HG02759 (cell line): ENCODE measurements around the gene CCDC63.

ENCODE experiments used
- ATAC-seq: cut with Tn5 transposase; IDR thresholded peaks from one replicate; pipeline ENCODE4 v1.9.1; 2021; ENCODE audit warnings: mild to moderate bottlenecking, moderate library complexity; ENCODE audit not compliant: unreplicated experiment

CCDC63 gene

DNA sequence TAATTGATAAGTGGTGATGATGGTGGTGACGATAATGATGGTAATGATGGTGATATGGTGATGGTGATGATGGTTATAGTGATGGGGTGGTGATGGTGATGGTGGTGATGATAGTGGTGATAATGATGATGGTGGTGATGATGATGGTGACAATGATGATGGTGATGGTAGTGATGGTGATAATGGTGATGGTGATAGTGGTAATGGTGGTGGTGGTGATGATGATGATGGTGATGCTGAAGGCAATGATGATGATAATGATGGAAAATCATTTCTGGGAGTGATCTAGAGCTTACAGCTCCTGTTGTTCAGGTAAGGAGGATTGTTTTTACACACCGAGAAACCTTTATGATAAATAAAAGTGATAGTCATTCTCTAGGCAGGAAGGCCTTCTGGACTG lies 33.9 kb downstream of the CCDC63 start:
- ATAC-seq, result no peak

GRCh38 chr12:110883251-110883650 lies 36.5 kb downstream of the CCDC63 start:
- no peak for ATAC-seq

DNA sequence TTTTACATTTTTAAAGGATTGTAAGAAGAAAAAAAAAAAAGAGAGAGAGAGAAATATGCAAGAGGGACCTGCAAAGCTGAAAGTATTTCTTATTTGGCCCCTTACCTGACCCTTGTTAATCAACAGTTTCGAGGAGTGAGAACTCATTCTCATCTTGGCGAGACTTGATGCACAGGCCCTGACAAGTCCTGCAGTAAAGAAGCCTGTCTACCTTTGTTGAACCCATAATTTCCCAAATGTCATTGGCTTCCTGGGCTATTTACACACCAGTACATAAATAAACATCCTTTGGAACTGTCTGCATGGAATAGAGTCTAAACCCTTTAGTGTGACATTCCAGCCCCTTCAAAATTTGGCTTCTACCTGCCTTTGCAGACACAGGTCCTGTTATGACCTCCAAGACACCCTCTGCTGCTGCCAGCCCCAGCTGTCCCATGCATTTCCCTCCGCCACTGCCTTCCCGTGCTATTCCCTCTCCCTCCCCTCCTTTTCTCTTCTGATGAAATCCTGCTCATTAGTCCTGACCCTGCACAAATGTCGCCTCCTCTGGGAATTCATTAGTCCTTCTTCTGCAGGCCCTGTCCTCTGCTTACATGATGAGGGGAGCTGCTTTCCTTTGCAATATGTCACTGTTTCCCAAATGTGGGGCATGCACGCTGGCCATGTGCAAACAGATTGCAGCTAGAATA lies 38.5 kb downstream of the CCDC63 start:
- ATAC-seq, result no peak

DNA sequence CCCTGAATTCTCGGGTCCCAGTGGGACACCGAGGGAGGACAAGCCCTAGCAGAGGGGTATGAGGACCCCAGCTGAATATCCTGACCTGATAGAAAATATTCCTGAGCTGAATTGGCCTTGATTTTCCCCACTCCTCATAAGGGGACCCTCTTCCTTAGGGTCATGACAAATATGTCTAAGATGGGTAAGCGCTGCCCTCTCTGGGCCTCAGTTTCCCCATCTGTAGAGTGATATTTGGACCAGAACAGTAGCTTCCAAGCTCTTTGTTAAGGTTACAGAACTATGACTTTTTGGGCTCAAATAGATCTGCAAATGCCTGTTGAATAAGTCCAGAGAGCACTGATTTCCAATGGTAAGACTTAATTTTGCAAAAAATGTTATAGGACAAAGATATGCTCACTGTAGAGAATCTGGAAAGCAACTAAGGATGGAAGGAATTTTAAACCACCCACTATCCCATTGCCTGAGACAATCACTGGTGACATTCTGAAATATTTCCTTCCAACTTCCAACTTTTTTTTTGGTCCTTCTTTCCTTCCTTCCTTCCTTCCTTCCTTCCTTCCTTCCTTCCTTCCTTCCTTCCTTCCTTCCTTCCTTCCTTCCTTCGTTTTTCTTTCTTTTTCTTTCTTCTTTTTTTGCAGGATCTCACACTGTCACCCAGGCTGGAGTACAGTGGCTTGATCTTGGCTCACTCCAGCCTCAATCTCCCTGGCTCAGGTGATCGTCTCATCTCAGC lies 41.6 kb downstream of the CCDC63 start:
- ATAC-seq, result no peak

DNA sequence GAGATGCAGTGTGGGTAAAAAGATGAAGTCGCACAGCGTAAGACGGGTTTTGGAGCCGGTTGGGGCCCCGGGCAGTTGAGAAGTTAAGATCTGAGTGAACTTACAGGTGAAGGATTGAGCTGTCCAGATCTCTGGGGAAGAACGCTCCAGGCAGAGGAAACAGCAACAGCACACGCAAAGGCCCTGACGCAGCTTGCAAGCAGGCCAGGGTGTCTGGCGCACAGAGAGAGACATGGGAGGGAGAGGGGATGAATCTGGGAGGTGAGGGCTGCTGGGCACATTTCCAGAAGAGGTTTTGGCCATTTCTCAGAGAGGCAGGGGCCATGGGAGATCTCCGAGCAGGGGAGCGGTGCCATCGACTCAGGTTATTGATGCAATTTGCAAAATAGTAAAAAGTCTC lies 42.6 kb downstream of the CCDC63 start:
- ATAC-seq, result no peak

DNA sequence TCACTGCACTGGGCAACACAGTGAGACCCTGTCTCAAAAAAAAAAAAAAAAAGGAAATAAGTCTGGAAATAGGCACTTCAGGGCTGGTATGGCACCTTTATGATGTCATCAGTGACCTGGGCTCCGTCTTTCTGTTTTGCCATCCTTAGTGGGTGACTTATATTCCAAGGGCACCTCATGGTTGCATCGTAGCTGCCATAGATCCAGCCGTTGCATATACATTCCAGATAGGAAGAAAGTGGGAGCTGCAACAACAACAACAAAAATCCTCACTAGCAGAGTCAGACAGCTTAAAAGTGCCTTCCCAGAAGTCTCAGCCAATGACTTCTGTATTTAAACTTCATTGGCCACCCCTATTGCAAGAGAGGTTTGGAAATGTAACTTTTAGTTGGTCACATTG lies 47.2 kb downstream of the CCDC63 start:
- no peak for ATAC-seq

GRCh38 chr12:110896559-110896958 lies 49.8 kb downstream of the CCDC63 start:
- no peak for ATAC-seq

- ATAC-seq, result no peak
These were observed 54.6 kb downstream of the CCDC63 start for GRCh38 chr12:110901401-110901800.

- ATAC-seq, result no peak
These were observed 56.7 kb downstream of the CCDC63 start for GRCh38 chr12:110903511-110903910.

- peak; percentile 41 for ATAC-seq
These were observed 59.3 kb downstream of the CCDC63 start for GRCh38 chr12:110906083-110906482.

DNA sequence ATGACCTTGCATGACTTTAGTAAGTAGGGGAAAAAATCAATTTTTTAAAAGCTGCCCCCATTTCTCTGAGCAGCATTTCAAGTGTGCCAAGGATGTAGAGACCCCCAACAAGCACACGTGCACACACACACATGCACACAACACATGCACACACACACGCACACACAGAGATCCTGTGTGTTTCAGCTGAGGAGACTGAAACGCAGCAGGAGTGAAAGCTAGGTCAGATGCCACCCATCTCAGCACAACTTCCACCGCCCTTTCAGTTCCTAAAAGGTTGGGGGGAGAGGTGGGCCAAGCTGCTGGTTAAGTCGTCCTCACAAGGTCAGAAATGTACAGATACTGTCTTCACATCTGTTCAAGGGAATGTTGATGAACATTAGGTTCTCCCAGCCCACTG lies 59.7 kb downstream of the CCDC63 start:
- peak; percentile 50 for ATAC-seq

DNA sequence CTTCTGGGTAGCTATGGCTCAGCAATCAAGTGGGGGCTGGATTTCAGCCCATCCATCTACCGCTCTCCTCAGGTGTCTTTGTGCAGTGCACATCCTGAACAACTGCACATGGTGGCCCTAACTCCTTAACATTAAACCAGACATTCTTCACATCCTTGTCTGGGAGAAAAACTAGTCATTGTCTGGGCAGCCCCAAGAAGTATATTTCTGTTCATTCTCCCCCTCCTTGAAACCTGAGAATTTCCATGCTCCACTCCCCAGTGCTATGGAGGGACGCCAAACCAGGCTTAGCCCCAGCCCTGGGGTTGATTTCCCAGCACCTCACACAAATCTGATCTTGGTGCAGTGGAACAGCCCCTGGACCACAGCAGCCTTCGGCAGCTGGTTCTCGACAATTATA lies 60.2 kb downstream of the CCDC63 start:
- ATAC-seq, result no peak

GRCh38 chr12:110907583-110907982 lies 60.8 kb downstream of the CCDC63 start:
- no peak for ATAC-seq

- no peak for ATAC-seq
These were observed 61.8 kb downstream of the CCDC63 start for GRCh38 chr12:110908377-110909152.

DNA sequence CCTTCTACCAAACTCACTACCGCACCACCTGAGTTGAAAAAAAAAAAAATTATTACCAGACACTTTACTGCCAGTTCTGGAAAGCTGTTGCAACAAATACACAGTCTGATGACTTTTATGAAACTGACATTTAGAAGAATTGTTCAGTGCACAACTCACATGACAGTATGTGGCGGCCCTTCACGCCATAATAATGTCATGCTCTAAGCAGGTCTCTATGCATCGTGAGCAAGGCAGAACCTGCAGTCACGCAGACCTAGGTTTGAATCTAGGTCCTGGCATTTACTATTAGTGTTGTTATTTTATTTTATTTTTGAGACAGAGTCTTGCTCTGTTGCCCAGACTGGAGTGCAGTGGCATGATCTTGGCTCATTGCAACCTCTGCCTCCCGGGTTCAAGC lies 65.5 kb downstream of the CCDC63 start:
- no peak for ATAC-seq

DNA sequence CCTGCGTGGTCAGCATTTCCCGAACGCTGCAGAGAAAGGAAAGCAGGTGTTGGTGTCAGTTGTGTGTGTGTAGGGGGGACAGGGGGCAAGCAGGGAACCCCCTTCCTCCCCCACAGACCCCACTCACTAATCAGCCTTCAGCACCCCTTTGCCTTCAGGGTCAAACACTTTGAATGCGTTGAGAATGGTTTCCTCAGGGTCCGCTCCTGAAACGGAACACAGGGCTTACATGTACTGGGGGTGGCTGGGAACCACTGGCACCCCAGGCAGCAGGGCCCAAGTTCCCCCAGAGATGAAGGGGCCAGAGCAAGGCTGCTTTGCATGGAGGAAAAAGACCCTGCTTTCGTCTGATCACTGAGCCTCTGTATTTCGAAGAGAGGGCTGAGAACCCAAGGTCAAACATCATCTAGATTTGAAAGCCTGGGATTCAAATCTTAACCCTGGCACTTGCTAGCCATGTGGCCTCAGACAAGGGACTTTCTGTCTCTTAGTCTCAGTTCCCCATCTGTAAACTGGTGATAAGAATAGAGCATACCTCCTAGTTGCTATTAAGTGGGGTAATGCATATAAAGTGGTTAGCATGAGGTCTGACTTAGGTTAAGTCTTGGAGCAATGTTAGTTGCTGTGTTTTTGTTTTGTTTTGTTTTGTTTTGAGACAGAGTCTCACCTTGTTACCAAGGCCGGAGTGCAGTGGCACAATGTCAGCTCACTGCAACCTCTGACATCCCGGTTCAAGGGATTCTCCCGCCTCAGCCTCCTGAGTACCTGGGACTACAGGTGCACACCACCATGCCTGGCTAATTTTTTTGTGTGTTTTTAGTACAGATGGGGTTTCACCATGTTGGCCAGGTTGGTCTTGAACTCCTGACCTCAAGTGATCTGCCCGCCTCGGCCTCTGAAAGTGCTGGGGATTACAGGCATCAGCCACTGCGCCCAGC lies 66.6 kb downstream of the CCDC63 start:
- ATAC-seq, result peak; percentile 98

GRCh38 chr12:110916295-110916875 lies 69.6 kb downstream of the CCDC63 start:
- no peak for ATAC-seq

GRCh38 chr12:110917467-110917866 lies 70.7 kb downstream of the CCDC63 start:
- no peak for ATAC-seq

GRCh38 chr12:110917961-110918360 lies 71.2 kb downstream of the CCDC63 start:
- no peak for ATAC-seq

- ATAC-seq, result no peak
These were observed 72.9 kb downstream of the CCDC63 start for GRCh38 chr12:110919720-110920119.
